BJ (cell line): ENCODE measurements around the gene PPP1R36. TPM values are rescaled to one million over a fixed set of nuclear protein-coding genes. Genes with fewer than 3 reads are reported as not detected.

Experiments used
- CTCF ChIA-PET: fragments of 350-600 bp; formaldehyde crosslinking; extraction: SDS; loops from one replicate; lab custom pipeline; 2021; ENCODE audit warnings: antibody characterized with exemption, inconsistent platforms; lab: Yijun Ruan, JAX
- POLR2A ChIA-PET: fragments of 300-600 bp; sonication (Branson Sonifier 250); formaldehyde crosslinking; extraction: SDS; loops from one replicate; lab custom pipeline; 2021; ENCODE audit warnings: antibody characterized with exemption; lab: Charles Lee
- DNase-seq: peaks from one replicate; pipeline ENCODE4 v3.0.0-alpha.2; 2011; ENCODE audit warnings: low read depth
- H3K27me3 ChIP-seq: 2 replicates; pipeline ENCODE4 v1.6.0; 2011; ENCODE audit warnings: low read length; ENCODE audit not compliant: control insufficient read depth, insufficient read depth
- H3K36me3 ChIP-seq: 2 replicates; pipeline ENCODE4 v1.5.1; 2011; ENCODE audit warnings: low read length; ENCODE audit not compliant: control insufficient read depth, insufficient read depth
- H3K4me3 ChIP-seq: 2 replicates; pipeline ENCODE4 v1.5.1; 2011; ENCODE audit warnings: low read depth, mild to moderate bottlenecking, control low read depth, low read length
- polyA plus RNA-seq: library from polyadenylated mRNA; depleted of rRNA; stranded (reverse); fragments of >200 nt; gene quantifications from 2 replicates; pipeline ENCODE4 v1.2.3, GENCODE V29; 2011
- TF ChIP-seq, protein P1 (sequence below): IDR thresholded peaks from 2 replicates; pipeline ENCODE4 v1.5.1; 2011; ENCODE audit warnings: low read depth, mild to moderate bottlenecking, control low read depth, inconsistent platforms, low read length, moderate library complexity; ENCODE audit not compliant: insufficient read depth

The PPP1R36 gene
- polyA plus RNA-seq, 1 experiment, result 0.65 TPM

GRCh38 chr14:64520699-64521098 lies 29.1 kb upstream of the PPP1R36 start:
- TF ChIP-seq, protein P1, sequence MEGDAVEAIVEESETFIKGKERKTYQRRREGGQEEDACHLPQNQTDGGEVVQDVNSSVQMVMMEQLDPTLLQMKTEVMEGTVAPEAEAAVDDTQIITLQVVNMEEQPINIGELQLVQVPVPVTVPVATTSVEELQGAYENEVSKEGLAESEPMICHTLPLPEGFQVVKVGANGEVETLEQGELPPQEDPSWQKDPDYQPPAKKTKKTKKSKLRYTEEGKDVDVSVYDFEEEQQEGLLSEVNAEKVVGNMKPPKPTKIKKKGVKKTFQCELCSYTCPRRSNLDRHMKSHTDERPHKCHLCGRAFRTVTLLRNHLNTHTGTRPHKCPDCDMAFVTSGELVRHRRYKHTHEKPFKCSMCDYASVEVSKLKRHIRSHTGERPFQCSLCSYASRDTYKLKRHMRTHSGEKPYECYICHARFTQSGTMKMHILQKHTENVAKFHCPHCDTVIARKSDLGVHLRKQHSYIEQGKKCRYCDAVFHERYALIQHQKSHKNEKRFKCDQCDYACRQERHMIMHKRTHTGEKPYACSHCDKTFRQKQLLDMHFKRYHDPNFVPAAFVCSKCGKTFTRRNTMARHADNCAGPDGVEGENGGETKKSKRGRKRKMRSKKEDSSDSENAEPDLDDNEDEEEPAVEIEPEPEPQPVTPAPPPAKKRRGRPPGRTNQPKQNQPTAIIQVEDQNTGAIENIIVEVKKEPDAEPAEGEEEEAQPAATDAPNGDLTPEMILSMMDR, result no peak
- H3K27me3 ChIP-seq, result no peaks in the 10 kb centered on the region
- H3K4me3 ChIP-seq, result no peak overlapping the region
- no peak for DNase-seq
- ChIA-PET CTCF (interaction anchor here (1.1 to 3.4 kb wide), 2 partner anchors 10 to 177 kb away, joined by 3 to 26 read pairs; no protein-coding TSS in a partner anchor), POLR2A (interaction anchor here (0.6 kb wide), 1 partner anchor 17 kb away, joined by 20 read pairs; no protein-coding TSS in a partner anchor)
- H3K36me3 ChIP-seq, result 0 out of 2 replicates have a peak, but pooled peaks cover 4% of the 10 kb centered on the region

DNA sequence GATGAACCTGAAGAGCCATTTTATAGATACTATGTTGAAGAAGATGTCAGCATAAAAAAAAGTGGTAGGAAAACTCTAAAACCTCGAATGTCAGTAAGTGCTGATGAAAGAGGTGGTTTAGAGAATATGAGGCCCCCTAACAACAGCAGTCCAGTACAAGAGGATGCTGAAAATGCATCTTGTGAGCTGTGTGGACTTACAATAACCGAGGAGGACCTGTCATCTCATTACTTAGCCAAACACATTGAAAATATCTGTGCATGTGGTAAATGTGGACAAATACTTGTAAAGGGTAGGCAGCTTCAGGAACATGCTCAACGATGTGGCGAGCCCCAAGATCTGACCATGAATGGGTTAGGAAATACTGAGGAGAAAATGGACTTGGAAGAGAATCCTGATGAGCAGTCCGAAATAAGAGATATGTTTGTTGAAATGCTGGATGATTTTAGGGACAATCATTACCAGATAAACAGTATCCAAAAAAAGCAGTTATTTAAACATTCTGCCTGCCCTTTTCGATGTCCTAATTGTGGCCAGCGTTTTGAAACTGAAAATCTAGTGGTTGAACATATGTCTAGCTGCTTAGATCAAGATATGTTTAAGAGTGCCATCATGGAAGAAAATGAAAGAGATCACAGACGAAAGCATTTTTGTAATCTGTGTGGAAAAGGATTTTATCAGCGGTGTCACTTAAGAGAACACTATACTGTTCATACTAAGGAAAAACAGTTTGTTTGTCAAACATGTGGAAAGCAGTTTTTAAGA lies 27.0 kb upstream of the PPP1R36 start:
- Histone ChIP-seq H3K36me3 (0 out of 2 replicates have a peak, but pooled peaks cover 4% of the 10 kb centered on the region), H3K4me3 (no peak overlapping the region), H3K27me3 (no peaks in the 10 kb centered on the region)
- no peak for DNase-seq
- ChIA-PET CTCF (interaction anchor here (1.1 to 3.4 kb wide), 4 partner anchors 11 to 93 kb away, joined by 3 to 26 read pairs (median 8); partner anchors contain the start of gene HSPA2), POLR2A (no interaction called here)
- TF ChIP-seq, protein P1, result no peak

DNA sequence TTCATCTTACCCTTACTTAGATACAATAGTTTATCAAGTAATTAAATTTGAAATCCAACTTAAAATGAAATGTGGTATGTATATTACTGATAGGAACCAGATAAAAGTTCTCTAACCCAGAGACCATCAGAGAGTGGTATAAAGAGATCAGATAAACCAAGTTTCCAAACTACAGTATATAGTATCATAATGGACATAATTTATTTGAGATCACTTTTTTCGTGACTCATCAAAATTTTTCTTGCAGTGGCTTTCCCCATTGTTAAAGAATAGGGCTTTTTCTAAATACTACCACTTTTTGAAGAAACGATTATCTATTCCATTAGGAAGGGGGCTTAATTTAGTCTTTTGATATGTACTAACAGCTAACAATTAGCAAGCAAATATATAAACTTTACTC lies 24.4 kb upstream of the PPP1R36 start:
- POLR2A ChIA-PET, result no interaction called here
- Histone ChIP-seq H3K4me3 (no peak overlapping the region), H3K27me3 (no peaks in the 10 kb centered on the region), H3K36me3 (0 out of 2 replicates have a peak, but pooled peaks cover 4% of the 10 kb centered on the region)
- TF ChIP-seq, protein P1, result no peak
- CTCF ChIA-PET, result interaction anchor here (0.7 to 1.9 kb wide), 3 partner anchors 9 to 16 kb away, joined by 3 to 9 read pairs (median 4); no protein-coding TSS in a partner anchor
- no peak for DNase-seq

- no peak for DNase-seq
- ChIA-PET POLR2A (no interaction called here), CTCF (no interaction called here)
- Histone ChIP-seq H3K36me3 (no peaks in the 10 kb centered on the region), H3K4me3 (no peak overlapping the region), H3K27me3 (no peaks in the 10 kb centered on the region)
- TF ChIP-seq, protein P1, result no peak
Measured at GRCh38 chr14:64531567-64531966, 18.2 kb upstream of the PPP1R36 start.

DNA sequence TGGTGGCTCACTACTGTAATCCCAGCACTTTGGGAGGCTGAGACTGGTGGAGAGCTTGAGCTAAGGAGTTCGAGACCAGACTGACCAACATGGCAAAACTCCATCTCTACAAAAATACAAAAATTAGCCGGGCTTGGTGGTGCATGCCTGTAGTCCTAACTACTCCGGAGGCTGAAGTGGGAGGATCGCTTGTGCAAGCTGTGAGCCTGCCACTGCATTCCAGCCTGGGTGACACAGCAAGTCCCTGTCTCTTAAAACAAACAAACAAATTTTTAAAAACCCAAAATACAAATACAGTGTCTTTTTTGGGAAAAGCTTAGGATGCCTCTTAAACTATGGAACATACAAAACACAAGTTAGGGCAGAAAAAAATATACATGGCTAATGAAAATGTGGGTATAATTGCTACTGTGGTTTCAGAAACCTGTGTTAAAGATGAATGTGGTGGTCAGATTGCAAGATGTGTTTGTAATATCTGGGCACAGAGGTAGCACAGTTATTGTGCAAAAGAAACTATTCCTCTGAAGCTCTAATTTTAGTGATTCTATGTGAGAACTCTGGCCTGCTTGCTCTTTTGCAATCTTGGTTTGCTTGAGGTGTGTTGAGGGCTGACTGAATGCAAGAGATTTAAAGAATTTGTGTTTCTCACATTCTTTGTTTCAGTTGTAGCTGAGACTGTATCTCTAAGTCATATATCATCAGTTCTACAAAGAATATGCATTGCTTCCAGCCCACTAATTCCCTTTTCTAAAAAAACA lies 13.1 kb upstream of the PPP1R36 start:
- CTCF ChIA-PET, result interaction anchor here (0.6 to 7.9 kb wide), 9 partner anchors 12 to 351 kb away, joined by 3 to 91 read pairs (median 5); no protein-coding TSS in a partner anchor
- DNase-seq, result peak; percentile 33
- TF ChIP-seq, protein P1, result no peak
- POLR2A ChIA-PET, result no interaction called here
- Histone ChIP-seq H3K4me3 (no peak overlapping the region), H3K27me3 (no peaks in the 10 kb centered on the region), H3K36me3 (no peaks in the 10 kb centered on the region)
